ENCODE results near the gene DOP1B. TPM values are rescaled to one million over a fixed set of nuclear protein-coding genes. Genes with fewer than 3 reads are reported as not detected.

The DOP1B gene
- total and polyA plus RNA-seq, 10 donors = 2.9 to 29.2 (median 21.9) TPM

- Histone ChIP-seq H3K36me3 (peaks cover 0 to 31% (median 2%) of the 10 kb centered on the region in 6 donors), H3K27me3 (replicated peaks in 1 of 7) (no peaks in the 10 kb centered on the region), H3K4me3 (no peak overlapping the region), H3K4me1 (peaks cover 5 to 70% (median 24%) of the 10 kb centered on the region in 6 donors), H3K9me3 (no peaks in the 10 kb centered on the region), H3K27ac (no peak overlapping the region)
- no peak for TF ChIP-seq CTCF (IDR thresholded peaks at IDR 0.05 in 8 of 11, conservative IDR thresholded peaks at IDR 0.05 in 3 of 11)
- TF ChIP-seq POLR2A (IDR thresholded peaks at IDR 0.05) = no peak
- TF ChIP-seq POLR2AphosphoS5 (IDR thresholded peaks at IDR 0.05) = no peak
- intact Hi-C loops (cut with DNase I; ENCODE audit: low total_unique reads) = no loop called here
- WGBS, 5 donors = 96 to 99% (median 97%) methylated on average over 6 of the region's 6 CpGs
- no peak for DNase-seq
These were observed 18.2 kb downstream of the DOP1B start for GRCh38 chr21:36174780-36175179.

GRCh38 chr21:36175771-36176565, 19.3 kb downstream of the DOP1B start:
- H3K27me3 ChIP-seq (replicated peaks in 1 of 7) = no peaks in the 10 kb centered on the region
- H3K4me3 ChIP-seq = no peak overlapping the region
- intact Hi-C loops (cut with DNase I; ENCODE audit: low total_unique reads) = no loop called here
- H3K9me3 ChIP-seq = no peaks in the 10 kb centered on the region
- WGBS, 5 donors = 71 to 82% (median 75%) methylated on average over 5 to 7 of the region's 7 CpGs
- no peak overlapping the region for H3K27ac ChIP-seq
- TF ChIP-seq POLR2AphosphoS5 (IDR thresholded peaks at IDR 0.05) (no peak), CTCF (IDR thresholded peaks at IDR 0.05 in 8 of 11, conservative IDR thresholded peaks at IDR 0.05 in 3 of 11) (no peak), POLR2A (IDR thresholded peaks at IDR 0.05) (no peak)
- no peak for DNase-seq
- peaks cover 0 to 20% (median 0%) of the 10 kb centered on the region in 6 donors for H3K36me3 ChIP-seq
- H3K4me1 ChIP-seq = peaks cover 5 to 69% (median 25%) of the 10 kb centered on the region in 6 donors

GRCh38 chr21:36178349-36178748, 21.7 kb downstream of the DOP1B start:
- 62 to 98% (median 71%) methylated on average over 2 of the region's 2 CpGs for WGBS, 5 donors
- DNase-seq = no peak
- Histone ChIP-seq H3K4me1 (peaks cover 0 to 69% (median 32%) of the 10 kb centered on the region in 6 donors), H3K27me3 (replicated peaks in 1 of 7) (no peaks in the 10 kb centered on the region), H3K36me3 (peaks cover 0 to 17% (median 0%) of the 10 kb centered on the region in 6 donors), H3K9me3 (no peaks in the 10 kb centered on the region), H3K4me3 (no peak overlapping the region), H3K27ac (peak overlapping the region in 1 of 8 donors; percentile 18)
- intact Hi-C loops (cut with DNase I; ENCODE audit: low total_unique reads) = no loop called here
- TF ChIP-seq CTCF (IDR thresholded peaks at IDR 0.05 in 8 of 11, conservative IDR thresholded peaks at IDR 0.05 in 3 of 11) = no peak
- TF ChIP-seq POLR2A (IDR thresholded peaks at IDR 0.05) = no peak
- no peak for TF ChIP-seq POLR2AphosphoS5 (IDR thresholded peaks at IDR 0.05)

- Histone ChIP-seq H3K27ac (no peak overlapping the region), H3K4me1 (peaks cover 0 to 67% (median 29%) of the 10 kb centered on the region in 6 donors), H3K9me3 (no peaks in the 10 kb centered on the region), H3K4me3 (no peak overlapping the region), H3K36me3 (peaks cover 0 to 18% (median 0%) of the 10 kb centered on the region in 6 donors), H3K27me3 (replicated peaks in 1 of 7) (no peaks in the 10 kb centered on the region)
- no peak for DNase-seq
- intact Hi-C loops (cut with DNase I; ENCODE audit: low total_unique reads) = no loop called here
- TF ChIP-seq POLR2A (IDR thresholded peaks at IDR 0.05) (no peak), CTCF (IDR thresholded peaks at IDR 0.05 in 8 of 11, conservative IDR thresholded peaks at IDR 0.05 in 3 of 11) (no peak), POLR2AphosphoS5 (IDR thresholded peaks at IDR 0.05) (no peak)
These were observed 22.5 kb downstream of the DOP1B start for GRCh38 chr21:36179145-36179544.

All from spleen (tissue), 11 donors.